D341Med (cell line): ENCODE results near the gene LAMP5.

Source experiments
- DNase-seq: peaks from one replicate; pipeline ENCODE4 v3.0.0; 2012; ENCODE audit warnings: low spot score

Gene LAMP5

DNA sequence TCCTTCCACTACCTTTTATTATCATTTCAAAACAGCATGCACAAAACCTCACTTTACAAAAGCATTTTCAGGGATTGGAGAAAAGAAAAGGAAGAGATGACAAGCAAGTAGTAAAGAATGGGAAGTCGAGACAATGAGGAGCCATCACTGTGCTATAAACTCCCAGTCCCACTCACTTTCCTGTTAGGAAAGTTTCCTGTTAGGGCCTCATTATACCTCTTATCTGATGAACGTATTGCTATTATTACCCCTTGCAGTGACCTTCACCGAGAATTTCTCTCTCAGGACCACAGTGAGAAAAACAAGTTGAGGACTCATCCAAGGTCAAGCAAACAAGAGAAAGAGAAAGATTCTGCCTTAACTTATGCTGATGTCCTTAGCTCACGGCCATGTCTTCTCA, 28.8 kb downstream of the LAMP5 start:
- no peak for DNase-seq

DNA sequence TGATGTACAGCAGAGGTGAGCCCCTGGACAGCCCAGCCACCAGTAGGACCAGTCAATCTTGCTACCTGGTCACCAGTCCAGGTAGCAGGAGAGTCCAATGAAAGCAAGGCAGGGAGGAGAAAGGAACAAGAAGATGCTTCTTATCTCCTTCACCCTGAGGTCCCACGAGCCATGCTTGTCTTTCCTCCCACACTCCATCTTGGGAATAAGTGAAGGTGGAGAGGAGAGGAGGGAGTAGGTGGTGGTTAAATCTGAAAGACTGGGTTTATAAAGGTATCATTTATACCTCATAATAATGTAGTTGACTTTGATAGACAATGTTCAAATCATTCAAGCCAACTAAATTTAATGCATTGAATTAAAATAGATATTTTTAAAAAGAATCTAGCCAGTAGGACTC, 35.9 kb downstream of the LAMP5 start:
- DNase-seq, result no peak

- no peak for DNase-seq
Measured at GRCh38 chr20:9550871-9551270, 36.5 kb downstream of the LAMP5 start.

DNA sequence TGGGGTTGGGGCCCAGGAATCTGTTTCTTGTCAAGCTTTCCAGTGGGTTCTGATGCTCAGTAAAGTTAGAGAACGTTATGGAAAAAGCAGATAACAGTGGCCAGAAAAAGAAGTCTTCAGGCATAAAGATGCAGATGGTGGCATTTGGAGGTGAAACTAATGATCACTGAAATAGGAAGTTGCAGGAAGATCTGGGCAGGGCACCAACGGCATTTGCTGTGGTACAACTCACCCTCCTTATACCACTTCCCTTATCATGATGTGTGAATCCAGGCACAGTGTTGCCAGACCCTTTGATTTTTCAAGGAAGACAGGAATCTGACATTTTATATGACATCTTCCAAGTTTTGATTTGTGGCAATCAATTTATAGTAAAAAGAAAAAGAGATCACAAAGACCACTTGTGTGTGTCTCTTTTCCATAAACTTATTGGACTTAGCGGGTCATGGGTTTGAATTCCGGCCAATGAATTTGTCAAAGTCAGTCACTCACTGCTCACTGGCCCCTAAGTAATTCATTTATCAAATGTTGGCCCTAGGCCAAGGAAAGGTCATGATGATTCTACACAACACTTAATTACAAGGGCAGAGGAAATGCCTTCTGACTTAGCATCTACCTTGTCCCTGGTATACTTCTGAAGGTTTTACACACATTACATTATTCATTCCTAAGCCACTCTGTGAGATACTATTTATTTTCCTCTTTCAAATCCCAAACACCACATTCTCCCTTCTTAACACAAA, 37.6 kb downstream of the LAMP5 start:
- no peak for DNase-seq

- DNase-seq, result no peak
Measured at GRCh38 chr20:9555781-9556180, 41.4 kb downstream of the LAMP5 start.

GRCh38 chr20:9557411-9557810, 43.0 kb downstream of the LAMP5 start:
- DNase-seq, result no peak

DNA sequence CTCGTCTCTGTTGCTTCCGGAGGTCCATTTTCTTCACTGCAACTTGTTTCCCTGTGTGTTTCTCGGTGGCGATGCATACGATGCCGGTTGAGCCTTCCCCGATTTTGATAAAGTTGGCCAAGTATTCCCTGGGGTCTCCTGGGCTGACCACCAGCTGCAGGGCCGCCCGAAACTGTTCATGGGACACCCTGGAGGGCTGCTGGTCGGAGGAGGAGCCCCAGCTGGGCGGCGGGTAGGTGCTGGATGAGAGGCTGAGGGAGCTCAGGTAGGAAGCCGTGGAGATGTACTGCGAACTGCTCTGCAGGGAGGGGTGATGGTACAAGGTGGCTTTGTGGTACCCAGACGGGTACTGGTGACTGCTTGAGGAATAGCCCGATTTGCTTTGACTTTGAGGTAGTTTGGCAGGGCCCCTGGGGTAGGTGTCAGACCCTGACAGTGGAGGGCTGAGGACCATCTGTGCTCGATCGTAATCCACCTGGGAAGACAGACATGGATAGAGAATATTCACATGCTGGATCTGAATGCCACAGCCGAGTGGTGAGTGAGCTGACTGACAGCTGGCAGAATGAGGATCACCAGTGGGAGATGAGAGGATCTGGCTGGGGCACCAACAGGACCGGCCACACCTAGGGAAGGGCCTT, 51.6 kb downstream of the LAMP5 start:
- DNase-seq, result no peak

- DNase-seq, result no peak
Measured at GRCh38 chr20:9566977-9567376, 52.6 kb downstream of the LAMP5 start.

DNA sequence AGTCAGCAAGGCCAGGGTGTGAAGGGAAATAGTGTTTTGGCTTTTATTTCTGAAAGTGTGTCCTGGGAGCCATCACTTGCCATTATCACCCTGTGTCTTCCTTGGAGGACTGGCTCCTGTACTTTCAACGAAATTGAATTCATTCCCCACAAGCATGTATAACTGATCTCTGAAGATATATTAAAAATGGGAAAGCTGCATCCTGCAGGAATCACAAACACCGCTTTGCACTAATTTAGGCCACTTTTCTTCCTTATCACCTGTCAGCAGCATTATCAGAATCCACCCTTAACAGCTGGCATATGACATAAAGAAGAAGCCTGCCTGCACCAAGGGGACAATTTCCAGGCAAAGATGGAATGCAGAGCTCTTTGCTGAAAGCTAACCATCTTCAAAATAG, 56.2 kb downstream of the LAMP5 start:
- no peak for DNase-seq

DNA sequence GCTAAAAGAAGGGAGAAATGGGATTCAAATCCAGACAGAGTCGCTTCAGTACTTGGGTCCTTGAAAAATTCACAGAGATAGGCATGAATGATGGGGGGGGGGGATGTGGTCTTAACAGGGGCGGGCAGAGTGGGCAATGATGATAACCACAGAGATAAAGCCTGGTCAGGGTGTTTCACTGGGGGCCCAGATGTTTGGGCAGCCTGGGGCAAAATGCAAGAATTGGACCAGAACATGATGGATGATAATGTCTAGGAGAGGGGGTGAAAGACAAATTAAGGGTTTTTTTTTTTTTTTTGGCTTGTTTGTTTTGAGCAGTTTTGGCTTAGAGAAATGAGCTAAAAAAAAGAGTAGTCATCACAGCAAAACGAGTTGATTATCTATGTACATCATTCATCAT, 57.4 kb downstream of the LAMP5 start:
- no peak for DNase-seq

DNA sequence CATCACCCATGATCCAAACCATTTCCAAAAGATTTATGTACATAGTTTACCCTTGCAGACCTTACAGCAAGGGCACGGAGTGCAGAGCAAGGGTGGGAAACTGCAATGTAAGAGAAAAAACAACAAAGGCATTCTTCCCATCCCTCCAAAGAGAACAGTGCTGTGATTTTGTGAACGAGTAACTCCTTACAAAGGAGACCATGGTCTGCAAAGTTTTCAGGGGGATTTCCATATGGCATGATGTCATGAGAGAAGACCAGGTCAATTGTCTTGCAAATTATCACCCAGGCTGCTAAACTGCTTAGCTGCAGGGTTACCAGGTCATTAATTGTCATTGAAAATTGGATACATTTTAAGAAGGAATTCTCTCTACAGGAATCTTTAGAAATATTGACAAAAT, 58.3 kb downstream of the LAMP5 start:
- no peak for DNase-seq

DNA sequence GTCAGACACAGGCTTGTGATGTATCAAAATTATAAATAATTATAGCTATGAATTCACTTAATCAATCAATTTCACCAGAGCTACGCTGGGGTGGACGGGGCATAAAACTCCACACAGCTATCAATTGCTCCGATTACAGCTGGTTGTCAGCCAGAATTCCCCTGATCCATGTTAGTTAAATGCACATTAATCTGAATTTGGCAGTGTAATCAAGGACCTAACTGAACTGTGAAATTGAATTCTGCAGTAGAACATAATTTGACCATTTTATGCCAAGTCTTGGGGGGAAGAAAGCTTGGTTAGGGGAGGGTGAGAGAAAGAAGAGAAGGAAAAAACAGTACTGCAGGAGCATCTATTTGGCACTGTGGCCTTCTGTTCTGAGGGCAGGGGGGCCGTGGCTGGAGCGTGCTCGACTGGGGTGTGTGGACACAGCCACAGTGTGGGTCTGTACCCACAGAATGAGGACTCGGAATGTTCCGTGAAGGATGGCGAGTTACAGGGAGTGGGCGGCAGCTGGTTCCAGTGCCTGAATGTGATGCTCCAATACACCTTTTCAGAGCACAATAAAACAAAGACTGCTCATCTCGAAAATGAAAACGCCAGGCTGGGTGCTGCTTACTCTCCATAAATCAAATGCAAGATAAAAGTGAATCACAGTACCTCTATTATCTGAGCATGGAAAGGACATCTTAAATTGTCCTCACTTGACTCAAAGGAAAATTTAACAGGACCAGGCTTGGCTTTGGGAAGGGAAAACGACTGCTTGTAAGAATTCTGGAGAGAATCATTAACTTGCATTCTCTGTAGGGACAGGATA, 59.2 kb downstream of the LAMP5 start:
- DNase-seq, result no peak

DNA sequence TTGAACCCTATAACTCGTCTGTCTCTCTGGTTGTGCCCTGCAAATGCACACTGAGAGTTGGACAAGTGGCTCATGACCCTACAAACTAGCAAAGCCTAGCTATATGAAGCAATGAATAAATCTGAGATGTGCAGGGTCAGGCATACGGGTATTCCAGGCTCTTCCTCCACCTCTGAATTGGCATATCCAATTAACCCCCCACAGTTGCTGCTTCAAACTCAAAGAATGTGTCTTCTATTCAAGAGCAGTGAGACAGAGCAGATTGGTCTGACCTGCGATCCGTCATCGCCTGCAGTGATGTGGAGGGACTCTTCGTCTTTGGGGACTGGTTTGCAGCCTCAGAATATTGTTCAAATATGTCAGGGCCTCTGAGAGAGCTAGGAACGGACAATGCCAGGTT, 59.8 kb downstream of the LAMP5 start:
- no peak for DNase-seq

DNA sequence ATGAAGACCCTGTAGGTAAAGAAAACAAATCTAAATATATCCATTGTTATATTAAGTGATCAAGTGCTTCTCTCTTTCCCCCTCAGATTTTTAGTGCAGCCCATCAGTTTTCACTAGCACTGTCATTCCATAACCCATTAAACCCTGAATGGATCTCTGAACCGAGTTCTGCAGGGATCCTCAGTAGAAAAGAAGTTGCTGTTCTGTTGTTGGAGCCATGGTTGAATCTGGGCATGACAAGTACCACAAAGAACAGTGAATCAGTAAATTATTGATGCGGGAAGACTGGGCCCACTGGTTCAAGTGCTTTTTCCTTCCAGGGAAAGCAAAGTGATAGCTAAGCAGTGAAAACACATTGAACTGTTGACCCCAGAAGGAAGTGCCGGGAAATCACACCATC, 60.4 kb downstream of the LAMP5 start:
- no peak for DNase-seq

DNA sequence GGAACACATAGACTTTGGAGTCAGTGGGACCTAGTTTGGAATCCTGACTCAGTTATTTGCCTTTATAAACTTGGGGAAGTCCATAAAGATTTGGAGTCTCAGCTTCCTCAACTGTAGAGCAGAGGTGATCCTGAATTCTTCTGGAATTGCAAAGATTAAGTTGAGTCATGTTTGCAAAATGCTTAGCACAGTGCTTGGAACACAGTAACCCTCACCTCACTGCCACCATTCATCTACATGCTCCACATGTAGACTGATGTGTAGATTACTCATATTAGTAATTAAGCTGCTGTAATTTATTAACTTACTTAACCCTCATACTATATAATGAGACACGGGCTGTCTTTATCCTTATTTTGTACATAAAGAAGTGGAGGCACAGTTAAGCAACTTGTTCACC, 61.4 kb downstream of the LAMP5 start:
- no peak for DNase-seq

- DNase-seq, result no peak
Measured at GRCh38 chr20:9576695-9577094, 62.3 kb downstream of the LAMP5 start.

- no peak for DNase-seq
Measured at GRCh38 chr20:9577397-9577796, 63.0 kb downstream of the LAMP5 start.

DNA sequence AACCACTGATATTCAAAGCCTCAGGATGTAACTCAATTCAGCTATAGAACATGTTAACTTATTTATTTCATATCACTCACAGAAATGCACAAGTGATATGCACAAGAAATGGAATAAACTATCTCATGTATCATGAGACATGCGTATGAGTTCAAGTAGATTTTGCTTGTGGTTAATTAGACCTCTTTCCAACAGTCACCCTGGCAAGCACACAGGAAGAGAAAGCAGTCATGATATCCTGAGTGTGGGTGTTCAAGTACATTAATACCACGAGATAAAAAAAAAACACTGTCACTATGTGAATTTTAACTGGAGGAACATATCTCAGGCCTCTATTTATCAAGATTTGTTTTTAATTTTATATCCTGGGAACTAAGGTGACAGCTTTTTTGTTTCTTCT, 64.2 kb downstream of the LAMP5 start:
- DNase-seq, result no peak
